Left hindlimb (tissue), 1 donor: Measurements from ENCODE around the gene TET1.
"Not testable (repeated sequence)": the region's sequence is repeated elsewhere in the genome, so short reads cannot be mapped to it uniquely, and the experiment has no call there.

ENCODE experiments used
- DNase-seq: peaks from one replicate; pipeline ENCODE4 v3.0.0-alpha.2; 2018

Gene TET1

DNA sequence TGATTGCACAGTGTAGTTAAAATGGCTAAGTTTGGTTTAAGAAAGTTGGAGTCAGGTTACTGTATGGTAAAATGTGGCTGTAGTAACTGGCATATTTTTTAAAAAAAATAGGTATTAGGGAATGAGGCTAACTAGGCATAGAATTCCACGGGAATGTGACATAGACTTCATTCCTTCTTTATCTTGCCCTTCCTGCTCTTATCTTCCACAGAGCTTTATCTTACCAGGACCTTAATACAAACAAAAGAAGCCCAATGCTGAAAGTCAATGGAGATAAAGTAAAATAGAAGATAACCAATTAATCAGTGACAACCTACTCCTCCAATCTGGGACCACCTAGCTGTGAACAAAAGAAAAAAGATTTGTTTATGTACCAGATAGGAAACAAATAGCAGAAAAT lies 58.1 kb downstream of the TET1 start:
- DNase-seq: no peak

DNA sequence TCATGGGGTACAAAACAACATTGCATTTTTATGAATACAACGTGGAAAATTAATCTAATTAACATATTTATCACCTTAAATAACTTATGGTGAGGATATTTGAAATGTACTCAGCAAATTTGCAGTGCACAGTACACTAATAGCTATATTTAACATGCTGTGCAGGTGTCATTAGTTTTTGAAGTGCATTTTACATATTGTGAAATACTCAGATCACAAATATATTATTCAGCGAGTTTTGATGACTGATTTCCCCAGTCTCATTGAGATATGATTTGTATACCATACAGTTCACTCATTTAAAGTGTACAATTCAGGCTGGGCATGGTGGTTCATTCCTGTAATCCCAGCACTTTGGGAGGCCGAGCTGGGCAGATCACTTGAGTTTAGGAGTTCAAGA lies 59.5 kb downstream of the TET1 start:
- DNase-seq: no peak

DNA sequence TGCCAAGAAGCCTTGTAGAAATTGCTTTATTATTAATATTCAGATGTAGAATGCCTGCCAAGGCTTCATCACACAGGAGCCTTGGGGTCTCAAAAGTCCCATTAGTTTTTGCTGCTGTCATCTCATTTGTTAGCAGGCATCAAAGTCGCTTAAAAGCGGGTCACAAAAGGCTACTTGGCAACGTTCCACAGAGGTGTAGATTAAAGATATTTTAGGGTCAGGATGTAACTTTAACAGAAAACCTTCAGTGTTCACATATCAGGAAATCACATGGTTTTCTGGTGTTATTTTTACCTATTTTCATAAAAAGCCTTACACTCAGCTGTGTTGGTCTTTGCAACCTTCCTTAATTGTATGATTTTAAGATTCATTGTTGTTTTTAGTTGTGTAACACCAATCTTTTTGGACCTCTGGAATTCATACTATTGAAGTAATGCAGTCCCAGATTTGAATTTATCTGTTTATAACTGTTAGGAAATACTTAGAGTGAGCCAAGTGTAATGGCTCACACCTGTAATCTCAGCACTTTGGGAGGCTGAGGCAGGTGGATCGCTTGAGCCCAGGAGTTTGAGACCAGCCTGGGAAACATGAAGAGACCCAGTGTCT lies 65.3 kb downstream of the TET1 start:
- no peak for DNase-seq

DNA sequence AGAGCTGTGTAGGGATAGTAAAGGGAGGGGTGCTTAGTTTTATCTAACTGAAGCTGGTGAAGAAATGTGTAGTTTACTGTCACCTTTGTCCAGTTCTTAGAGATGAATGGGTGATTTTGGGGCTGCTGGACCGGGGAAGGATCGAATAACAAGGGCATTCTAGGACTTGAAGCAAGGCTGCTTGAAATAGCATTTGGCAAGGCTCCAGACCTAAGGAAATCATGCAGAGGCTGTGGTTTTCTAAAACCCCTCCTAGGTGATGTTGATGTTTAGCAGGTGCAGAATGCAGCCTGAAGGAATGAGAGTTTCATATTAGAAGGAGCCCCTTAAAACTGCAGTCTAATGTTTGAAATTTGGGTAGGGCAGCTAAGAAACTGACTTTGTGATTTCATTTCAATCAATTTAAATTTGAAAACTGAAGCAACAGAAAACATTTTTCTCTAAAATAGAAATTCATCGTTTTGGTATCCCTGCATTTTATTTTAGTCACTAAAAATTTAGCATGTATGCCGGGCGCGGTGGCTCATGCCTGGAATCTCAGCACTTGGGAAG lies 68.5 kb downstream of the TET1 start:
- DNase-seq: no peak

DNA sequence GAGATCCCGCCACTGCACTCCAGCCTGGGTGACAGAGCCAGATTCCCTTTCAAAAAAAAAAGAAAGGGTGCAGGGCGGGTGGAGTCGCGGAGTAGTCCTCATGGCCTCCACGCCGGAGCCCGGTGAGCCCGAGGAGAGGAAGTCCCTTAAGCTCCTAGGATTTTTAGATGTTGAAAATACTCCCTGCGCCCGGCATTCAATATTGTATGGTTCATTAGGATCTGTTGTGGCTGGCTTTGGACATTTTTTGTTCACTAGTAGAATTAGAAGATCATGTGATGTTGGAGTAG lies 72.1 kb downstream of the TET1 start:
- not testable (repeated sequence) for DNase-seq

DNA sequence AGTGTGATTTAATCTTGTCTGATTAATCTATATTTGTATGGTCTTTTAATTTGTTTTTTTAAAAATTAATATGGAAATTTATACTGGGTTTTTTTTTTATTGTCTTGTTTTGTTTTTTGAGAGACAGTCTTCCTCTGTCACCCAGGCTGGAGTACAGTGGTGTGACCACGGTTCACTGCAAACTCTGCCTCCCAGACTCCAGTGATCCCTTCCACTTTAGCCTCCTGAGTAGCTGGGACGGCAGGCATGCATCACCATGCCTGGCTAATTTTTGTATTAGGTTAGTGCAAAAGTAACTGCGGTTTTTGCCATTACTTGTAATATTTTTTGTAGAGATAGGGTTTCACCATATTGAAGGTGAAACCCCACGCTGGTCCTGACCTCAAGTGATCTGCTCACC lies 73.1 kb downstream of the TET1 start:
- DNase-seq: no peak

DNA sequence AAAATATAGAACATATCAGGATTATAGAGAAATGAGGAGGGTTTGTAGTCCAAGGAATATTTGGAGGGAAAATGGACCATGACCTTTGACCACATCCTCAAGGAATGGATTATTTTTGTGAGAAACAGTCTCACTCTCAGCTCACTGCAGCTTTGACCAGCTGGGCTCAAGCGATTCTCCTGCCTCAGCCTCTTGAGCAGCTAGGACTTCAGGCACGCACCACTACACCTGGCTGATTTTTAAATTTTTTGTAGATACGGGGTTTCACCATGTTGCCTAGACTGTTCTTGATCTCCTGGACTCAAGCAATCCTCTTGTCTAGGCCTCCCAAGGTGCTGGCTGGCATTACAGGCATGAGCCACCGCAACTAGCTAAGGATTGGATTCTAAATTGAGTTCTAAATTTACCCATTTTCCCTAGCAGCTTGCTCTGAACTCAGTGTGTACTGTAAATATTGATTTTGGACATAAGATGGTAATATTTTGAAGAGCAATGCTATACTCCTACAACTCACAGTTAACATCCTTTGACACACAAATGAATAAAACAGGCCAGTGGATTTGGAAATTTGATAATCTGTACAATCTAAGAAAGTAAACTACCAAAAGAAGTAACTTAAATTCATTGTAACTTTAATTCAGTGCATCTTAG lies 73.8 kb downstream of the TET1 start:
- no peak for DNase-seq

DNA sequence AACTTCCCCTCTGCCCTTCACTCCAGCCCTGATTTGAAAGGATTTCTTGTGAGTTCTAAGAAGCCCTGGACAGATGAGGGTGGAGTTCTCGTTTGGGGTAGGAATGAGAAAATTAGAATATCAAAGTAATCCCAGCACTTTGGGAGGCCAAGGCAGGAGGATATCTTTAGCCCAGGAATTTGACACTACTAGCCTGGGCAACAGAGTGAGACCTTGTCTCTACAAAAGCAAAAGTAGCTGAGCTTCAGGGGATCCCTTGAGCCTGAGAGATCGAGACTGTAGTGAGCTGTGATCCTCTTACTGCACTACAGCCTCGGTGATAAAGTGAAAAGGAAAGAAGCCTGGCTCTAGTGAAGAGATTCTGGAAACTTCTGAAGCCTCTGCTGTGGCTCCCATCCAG lies 76.2 kb downstream of the TET1 start:
- no peak for DNase-seq

DNA sequence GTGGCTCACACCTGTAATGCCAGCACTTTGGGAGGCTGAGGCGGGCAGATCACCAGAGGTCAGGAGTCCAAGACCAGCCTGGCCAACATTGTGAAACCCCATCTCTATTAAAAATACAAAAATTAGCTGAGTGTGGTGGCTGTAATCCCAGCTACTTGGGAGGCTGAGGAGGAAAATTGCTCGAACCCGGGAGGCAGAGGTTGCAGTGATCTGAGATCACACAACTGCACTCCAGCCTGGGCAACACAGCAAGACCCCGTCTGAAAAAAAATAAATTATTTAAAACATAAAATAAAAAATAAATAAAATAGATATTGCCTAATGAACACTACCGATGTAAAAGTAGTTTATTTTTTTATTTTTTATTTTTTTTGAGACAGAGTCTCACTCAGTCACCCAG lies 83.4 kb downstream of the TET1 start:
- not testable (repeated sequence) for DNase-seq

DNA sequence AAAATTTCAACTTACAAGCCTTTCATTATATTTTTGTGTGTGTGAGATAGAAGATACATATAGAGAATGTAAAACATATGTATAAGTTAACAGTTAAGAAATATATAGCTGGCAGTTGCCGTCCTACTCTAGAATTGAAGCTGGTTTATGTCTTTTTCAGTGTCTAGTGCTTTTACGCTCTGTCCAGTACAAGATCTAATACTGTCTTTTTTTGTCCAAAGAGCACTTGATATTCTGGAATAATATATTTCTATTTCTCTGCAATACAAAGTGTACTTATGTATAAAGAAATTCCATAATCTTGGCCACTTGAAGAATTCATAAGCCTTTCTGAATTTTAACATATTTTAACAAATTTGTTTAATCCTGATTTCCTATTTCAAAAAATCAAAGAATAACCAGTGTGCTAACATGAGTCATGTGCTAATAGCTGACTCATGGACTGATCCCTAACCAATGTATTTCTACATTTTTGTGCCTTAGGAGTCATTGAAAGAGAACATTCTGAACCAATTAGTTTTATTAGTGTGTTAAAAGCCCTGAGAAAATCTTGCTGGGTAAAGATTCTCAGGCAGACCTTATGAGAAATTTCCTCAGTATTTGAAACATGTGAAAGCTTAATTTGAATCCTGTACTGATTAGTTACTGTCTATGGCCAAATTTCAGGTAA lies 87.7 kb downstream of the TET1 start:
- DNase-seq: no peak

DNA sequence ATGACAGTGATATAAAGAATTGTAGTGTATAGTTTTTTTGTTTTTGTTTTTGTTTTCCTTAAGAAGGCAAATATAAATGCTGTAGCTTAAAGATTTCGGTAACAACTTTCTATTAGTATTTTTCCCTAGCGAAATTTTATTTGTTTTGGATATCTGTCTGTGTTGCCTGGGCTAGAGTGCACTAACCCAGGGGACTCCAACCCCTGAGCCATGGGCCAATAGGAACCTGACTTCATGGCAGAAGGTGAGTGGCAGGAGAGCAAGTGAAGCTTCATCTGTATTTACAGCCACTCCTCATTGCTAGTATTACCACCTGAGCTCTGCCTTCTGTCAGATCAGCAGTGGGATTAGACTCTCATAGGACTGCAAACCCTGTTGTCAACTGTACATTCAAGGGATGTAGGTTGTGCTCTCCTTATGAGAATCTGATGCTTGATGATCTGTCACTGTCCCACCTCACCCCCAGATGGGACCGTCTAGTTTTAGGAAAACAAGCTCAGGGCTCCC lies 95.5 kb downstream of the TET1 start:
- no peak for DNase-seq

DNA sequence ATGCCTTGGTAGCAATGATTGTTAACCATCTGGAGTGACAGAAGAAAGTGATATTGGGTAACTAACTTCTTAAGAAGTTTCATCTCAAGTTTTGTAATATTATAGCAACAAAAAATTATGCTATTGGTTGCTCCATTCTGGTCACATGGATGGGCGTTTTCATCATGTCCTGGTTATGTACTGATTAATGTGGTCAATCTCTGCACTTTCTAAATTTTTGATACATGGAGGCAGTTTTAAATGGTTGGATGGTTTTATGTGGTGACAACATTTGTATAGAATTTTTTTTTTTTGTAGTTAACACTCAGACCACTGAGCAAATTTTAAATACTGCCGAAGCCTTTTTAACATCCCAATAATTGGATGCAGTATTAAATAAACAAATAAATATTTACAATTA lies 105.7 kb downstream of the TET1 start:
- DNase-seq: no peak

DNA sequence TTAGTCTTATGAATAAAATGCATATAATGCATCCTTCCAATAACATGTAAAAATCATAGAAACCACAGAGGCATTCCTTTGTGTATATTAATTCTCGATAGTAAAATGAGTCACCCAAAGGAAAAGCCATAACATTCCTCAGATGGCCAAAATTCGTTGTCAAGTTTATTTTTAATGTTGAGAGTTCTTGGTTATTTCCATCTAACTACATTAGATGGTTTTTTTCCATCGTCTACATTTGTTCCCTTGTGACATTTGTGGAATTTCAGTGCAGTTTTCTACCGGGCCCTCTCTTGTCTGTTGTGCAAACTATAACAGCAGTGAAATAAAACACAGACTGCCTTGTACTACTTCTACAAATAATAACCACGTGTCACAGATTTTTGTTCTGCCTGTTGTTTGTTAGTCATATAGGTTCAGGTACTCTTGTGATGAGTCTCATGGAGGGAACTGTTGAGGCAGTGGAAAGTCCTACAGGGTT lies 106.2 kb downstream of the TET1 start:
- no peak for DNase-seq

DNA sequence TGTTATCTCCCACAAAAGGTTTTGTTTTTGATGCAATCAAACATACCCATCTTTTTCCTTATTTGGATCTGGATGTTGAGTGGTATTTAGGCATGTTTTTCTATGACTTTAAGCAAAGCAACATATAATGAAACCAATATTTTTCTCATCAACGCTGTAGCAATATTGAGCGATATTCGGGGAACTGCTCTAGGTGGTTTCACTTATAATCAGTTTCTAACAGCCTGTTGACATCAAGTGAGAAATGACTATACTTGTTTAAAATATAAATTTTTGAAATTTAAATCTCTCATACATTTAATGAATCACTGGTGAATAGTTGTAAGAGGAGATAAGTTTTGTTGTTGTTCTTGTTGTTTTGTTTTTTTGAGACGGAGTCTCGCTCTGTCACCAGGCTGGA lies 108.1 kb downstream of the TET1 start:
- no peak for DNase-seq

DNA sequence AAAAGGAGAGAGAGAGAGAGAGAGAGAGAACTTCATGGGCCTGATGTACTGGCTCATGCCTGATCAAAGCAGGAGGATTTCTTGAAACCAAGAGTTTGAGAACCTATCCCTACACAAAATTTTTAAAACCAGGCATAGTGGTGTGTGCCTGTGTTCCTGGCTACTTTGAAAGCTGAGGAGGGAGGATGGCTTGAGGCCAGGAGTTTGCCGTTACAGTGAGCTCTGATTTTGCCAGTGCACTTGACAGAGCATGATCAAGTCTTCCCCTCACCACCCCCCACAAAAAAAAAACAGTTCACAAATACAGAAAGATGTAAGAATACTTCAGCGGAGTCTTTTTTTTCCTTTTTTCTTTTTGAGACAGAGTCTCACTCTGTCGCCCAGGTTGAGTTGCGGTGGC lies 108.8 kb downstream of the TET1 start:
- DNase-seq: no peak

DNA sequence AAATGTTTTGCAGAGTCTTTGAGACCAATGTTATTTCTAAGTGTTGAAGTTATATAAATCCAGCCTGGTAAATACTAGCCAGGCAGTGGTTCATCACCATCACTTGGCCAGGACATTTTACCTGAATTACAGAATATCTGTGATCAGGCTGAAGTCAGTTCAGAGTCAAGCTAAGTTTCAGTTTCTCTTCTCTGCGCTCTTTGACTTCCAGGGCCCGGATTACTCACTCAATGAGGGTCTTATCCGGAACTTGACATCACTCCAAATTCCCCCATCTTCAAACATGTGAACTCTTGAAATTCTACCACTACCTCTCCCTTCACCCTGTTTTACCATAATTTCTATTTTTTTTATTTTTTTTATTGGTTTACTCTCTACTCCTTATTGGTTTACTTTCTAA lies 124.3 kb downstream of the TET1 start:
- no peak for DNase-seq

DNA sequence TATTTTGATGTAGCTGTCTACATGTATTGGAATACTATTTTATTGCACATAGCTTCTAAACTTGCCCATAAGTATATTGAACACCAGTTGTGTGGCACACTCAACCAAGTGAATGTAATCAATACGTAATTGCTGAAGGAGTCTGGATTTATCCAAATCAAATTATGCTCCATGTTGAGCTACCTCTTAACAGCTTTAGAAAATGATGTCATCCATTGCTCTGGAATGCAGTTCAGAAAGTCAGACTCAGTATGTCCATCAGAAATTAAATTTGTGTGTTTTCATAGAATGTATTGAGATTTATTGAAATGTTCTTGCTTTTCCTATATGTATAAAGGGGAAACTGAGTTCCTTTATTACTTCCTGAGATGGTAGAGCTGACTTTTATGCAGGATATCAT lies 135.9 kb downstream of the TET1 start:
- DNase-seq: no peak

DNA sequence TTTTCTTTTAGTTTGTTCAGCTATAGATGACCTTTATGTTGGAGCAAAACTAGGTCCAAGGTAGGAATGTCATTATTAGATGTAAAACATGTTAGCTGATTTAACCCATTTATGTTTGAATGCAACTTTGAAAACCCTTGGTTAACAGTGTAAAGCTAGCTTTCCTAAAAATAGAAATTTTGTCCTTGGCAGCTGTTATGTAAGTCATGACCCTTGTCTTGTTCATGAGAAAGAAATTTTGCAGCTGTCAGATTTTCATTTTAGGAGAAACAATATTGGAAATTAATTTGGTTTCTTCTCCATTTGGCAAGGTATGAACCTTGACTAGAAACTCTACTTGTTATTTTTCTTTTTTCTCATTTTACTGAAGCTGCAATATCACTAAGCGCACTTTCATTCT lies 137.0 kb downstream of the TET1 start:
- no peak for DNase-seq

DNA sequence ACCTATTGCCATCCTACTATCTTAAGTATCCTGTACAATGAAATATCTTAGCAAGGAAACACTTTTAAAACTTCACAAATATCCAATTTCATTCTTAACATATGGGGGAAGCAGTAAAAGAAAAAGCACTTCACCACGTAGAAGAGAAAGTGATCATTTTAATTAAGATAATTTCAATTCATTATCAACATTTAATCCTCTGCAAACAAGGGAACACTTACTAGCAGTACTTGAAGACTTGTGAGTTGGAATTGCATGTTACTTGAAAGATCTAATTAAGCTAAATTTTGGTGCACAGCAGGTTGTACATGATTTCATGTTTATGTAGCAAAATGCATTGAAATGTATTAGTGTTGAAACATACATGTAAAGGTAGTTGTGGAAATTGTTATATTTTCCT lies 140.1 kb downstream of the TET1 start:
- no peak for DNase-seq

DNA sequence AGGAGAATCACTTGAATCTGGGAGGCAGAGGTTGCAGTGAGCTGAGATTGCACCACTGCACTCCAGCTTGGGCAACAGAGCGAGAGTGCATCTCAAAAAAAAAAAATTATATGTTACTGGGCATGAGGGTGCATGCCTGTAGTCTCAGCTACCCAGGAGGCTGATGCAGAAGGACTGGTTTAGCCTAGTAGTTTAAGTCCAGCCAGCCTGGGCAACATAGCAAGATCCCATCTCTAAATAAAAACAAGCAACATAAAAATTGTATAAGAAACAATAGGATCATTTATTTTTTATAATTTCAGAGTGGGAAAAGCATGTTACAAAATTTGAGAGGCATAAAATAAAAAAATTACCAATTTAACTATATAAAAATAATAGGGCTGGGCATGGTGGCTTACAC lies 145.4 kb downstream of the TET1 start:
- no peak for DNase-seq

DNA sequence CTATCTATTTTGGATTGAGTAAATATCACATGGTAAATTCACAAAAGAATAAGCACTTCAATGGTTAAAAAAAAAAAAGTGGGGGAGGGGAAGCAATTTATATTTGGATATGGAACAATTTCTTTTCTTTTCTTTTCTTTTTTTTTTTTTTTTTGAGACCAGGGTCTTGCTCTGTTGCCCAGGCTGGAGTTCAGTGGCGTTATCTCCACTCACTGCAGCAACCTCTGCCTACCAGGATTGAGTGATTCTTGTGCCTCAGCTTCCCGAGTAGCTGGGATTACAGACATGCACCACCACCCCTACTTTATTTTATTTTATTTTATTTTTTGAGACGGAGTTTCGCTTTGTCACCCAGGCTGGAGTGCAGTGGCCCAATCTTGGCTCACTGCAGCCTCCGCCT lies 148.8 kb downstream of the TET1 start:
- DNase-seq: not testable (repeated sequence)

DNA sequence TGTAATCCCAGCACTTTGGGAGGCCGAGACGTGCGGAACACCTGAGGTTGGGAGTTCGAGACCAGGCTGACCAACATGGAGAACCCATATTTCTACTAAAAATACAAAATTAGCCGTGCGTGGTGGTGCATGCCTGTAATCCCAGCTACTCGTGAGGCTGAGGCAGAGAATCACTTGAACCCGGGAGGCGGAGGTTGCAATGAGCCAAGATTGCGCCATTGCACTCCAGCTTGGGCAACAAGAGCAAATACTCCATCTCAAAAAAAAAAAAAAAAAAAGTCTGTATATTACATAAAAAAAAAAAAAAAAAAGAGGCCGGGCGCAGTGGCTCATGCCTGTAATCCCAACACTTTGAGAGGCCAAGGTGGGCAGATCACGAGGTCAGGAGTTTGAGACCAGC lies 152.9 kb downstream of the TET1 start:
- not testable (repeated sequence) for DNase-seq

DNA sequence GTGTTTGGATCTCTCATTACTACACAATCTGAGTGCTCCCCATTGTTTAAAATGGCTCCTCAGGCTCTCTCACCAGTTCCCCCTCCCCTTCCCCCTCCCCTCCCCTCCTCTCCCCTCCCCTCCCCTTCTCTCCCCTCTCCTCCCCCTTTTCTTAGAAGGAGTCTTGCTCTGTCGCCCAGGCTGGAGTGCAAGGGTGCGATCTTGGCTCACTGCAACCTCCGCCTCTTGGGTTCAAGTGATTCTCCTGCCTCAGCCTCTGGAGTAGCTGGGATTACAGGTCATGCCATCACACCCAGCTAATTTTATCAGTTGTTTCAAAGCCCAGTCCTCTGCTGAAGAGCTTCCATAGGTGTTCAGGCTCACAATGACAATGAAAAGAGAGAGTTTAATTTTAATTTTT lies 157.3 kb downstream of the TET1 start:
- no peak for DNase-seq
